ENCODE results near the gene NUP98. TPM values are rescaled to one million over a fixed set of nuclear protein-coding genes. Genes with fewer than 3 reads are reported as not detected.
A peak's percentile ranks its signal among the peaks of the same experiment; 100 is the strongest.

The NUP98 gene
- total RNA-seq, 1 donor from 2014 or later, result 94.8 TPM

- H3K4me1 ChIP-seq, result peaks cover 7% of the 10 kb centered on the region
- H3K36me3 Mint-ChIP-seq, result peaks cover 10% of the 10 kb centered on the region
- H3K4me3 ChIP-seq, result peak overlapping the region; percentile 98
- H3F3A ChIP-seq (ENCODE audit: low read depth), result peaks cover 6% of the 10 kb centered on the region
- H4K20me1 ChIP-seq (ENCODE audit: low read depth), result peaks cover 46% of the 10 kb centered on the region
- peak overlapping the region; percentile 95 for H2AFZ ChIP-seq (replicated peaks)
- H3K4me2 ChIP-seq, result peak overlapping the region; percentile 96
- H3K27me3 Mint-ChIP-seq (ENCODE audit: insufficient read depth, low read depth), result no peaks in the 10 kb centered on the region
- H3K9ac ChIP-seq, result peak overlapping the region; percentile 53
- H3K79me2 ChIP-seq (ENCODE audit: low read depth), result peaks cover 58% of the 10 kb centered on the region
- DNase-seq (ENCODE audit: low spot score), result peak; percentile 81
- TF ChIP-seq EZH2 (IDR thresholded peaks at IDR 0.05) (no peak), EZH2phosphoT487 (IDR thresholded peaks at IDR 0.05) (no peak)
- TF ChIP-seq, protein P1, sequence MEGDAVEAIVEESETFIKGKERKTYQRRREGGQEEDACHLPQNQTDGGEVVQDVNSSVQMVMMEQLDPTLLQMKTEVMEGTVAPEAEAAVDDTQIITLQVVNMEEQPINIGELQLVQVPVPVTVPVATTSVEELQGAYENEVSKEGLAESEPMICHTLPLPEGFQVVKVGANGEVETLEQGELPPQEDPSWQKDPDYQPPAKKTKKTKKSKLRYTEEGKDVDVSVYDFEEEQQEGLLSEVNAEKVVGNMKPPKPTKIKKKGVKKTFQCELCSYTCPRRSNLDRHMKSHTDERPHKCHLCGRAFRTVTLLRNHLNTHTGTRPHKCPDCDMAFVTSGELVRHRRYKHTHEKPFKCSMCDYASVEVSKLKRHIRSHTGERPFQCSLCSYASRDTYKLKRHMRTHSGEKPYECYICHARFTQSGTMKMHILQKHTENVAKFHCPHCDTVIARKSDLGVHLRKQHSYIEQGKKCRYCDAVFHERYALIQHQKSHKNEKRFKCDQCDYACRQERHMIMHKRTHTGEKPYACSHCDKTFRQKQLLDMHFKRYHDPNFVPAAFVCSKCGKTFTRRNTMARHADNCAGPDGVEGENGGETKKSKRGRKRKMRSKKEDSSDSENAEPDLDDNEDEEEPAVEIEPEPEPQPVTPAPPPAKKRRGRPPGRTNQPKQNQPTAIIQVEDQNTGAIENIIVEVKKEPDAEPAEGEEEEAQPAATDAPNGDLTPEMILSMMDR (IDR thresholded peaks at IDR 0.05), result no peak
- no peaks in the 10 kb centered on the region for H3K9me3 ChIP-seq (ENCODE audit: low read depth)
- no peaks in the 10 kb centered on the region for H3K36me3 ChIP-seq
- no peaks in the 10 kb centered on the region for H3K27me3 ChIP-seq
- H3K4me1 Mint-ChIP-seq, result peaks cover 26% of the 10 kb centered on the region
- H3K27ac ChIP-seq, result no peak overlapping the region
- peak overlapping the region; percentile 91 for H3K4me3 Mint-ChIP-seq
- H3K9me3 Mint-ChIP-seq, result no peaks in the 10 kb centered on the region
- peak overlapping the region; percentile 27 for H3K27ac Mint-ChIP-seq
Measured at GRCh38 chr11:3840004-3840869, 42.9 kb upstream of the NUP98 start.

- Histone ChIP-seq H3K36me3 (no peaks in the 10 kb centered on the region), H3K27ac (no peak overlapping the region), H3K9ac (no peak overlapping the region), H2AFZ (replicated peaks) (no peak overlapping the region), H3K27me3 (no peaks in the 10 kb centered on the region), H3K4me3 (no peak overlapping the region), H3K4me2 (no peak overlapping the region), H3K79me2 (ENCODE audit: low read depth) (peaks cover 74% of the 10 kb centered on the region), H3K9me3 (ENCODE audit: low read depth) (no peaks in the 10 kb centered on the region), H3K4me1 (peaks cover 7% of the 10 kb centered on the region), H3F3A (ENCODE audit: low read depth) (peaks cover 6% of the 10 kb centered on the region), H4K20me1 (ENCODE audit: low read depth) (peaks cover 61% of the 10 kb centered on the region)
- Mint-ChIP-seq H3K9me3 (no peaks in the 10 kb centered on the region), H3K4me1 (peaks cover 32% of the 10 kb centered on the region), H3K36me3 (peaks cover 17% of the 10 kb centered on the region), H3K4me3 (peak overlapping the region; percentile 91), H3K27ac (no peak overlapping the region), H3K27me3 (ENCODE audit: insufficient read depth, low read depth) (no peaks in the 10 kb centered on the region)
- TF ChIP-seq EZH2 (IDR thresholded peaks at IDR 0.05), result no peak
- TF ChIP-seq, protein P1 (IDR thresholded peaks at IDR 0.05), result no peak
- no peak for TF ChIP-seq EZH2phosphoT487 (IDR thresholded peaks at IDR 0.05)
- DNase-seq (ENCODE audit: low spot score), result no peak
Measured at GRCh38 chr11:3838504-3838903, 41.1 kb upstream of the NUP98 start.

GRCh38 chr11:3837793-3838192, 40.4 kb upstream of the NUP98 start:
- H3K27me3 ChIP-seq, result no peaks in the 10 kb centered on the region
- Mint-ChIP-seq H3K4me1 (peaks cover 32% of the 10 kb centered on the region), H3K27ac (no peak overlapping the region), H3K27me3 (ENCODE audit: insufficient read depth, low read depth) (no peaks in the 10 kb centered on the region), H3K4me3 (no peak overlapping the region), H3K9me3 (no peaks in the 10 kb centered on the region), H3K36me3 (peaks cover 17% of the 10 kb centered on the region)
- peaks cover 68% of the 10 kb centered on the region for H4K20me1 ChIP-seq (ENCODE audit: low read depth)
- peaks cover 6% of the 10 kb centered on the region for H3F3A ChIP-seq (ENCODE audit: low read depth)
- H3K4me1 ChIP-seq, result peaks cover 7% of the 10 kb centered on the region
- DNase-seq (ENCODE audit: low spot score), result no peak
- no peak overlapping the region for H3K27ac ChIP-seq
- TF ChIP-seq EZH2 (IDR thresholded peaks at IDR 0.05) (no peak), EZH2phosphoT487 (IDR thresholded peaks at IDR 0.05) (no peak)
- TF ChIP-seq, protein P1 (IDR thresholded peaks at IDR 0.05), result no peak
- H3K9me3 ChIP-seq (ENCODE audit: low read depth), result no peaks in the 10 kb centered on the region
- H3K36me3 ChIP-seq, result no peaks in the 10 kb centered on the region
- no peak overlapping the region for H2AFZ ChIP-seq (replicated peaks)
- no peak overlapping the region for H3K4me2 ChIP-seq
- H3K4me3 ChIP-seq, result no peak overlapping the region
- H3K9ac ChIP-seq, result no peak overlapping the region
- peaks cover 76% of the 10 kb centered on the region for H3K79me2 ChIP-seq (ENCODE audit: low read depth)
